Posterior vena cava (tissue), 2 donors: Measurements from ENCODE around the gene SEC24A. TPM values are rescaled to one million over a fixed set of nuclear protein-coding genes. Genes with fewer than 3 reads are reported as not detected.
"Not testable (repeated sequence)": the region's sequence is repeated elsewhere in the genome, so short reads cannot be mapped to it uniquely, and the experiment has no call there.

Experiments
- DNase-seq: peaks from one replicate; pipeline ENCODE4 v3.0.0-alpha.2; 2020; ENCODE audit warnings: low spot score
- intact Hi-C, 2 donors: fragments of 100-400 bp; cut with DNase I; formaldehyde crosslinking; loops; one replicate each; pipeline versions ENCODE4 v1.14.1 to v1.14.2; 2022 to 2023
- total RNA-seq, 2 donors: library from RNA; stranded (reverse); fragmentation: NEBNext Ultra II Directional; extraction: Animal tissue kit (Norgen Biotek cat#: 25700); gene quantifications; one replicate each; pipeline ENCODE4 v1.2.1, GENCODE V29; 2021
- donor health status: DM: yes; HTN: yes; CAD: no.
- donor health status: DM: yes; HTN: yes; CAD: no.

SEC24A gene
- total RNA-seq, 2 donors from 2014 or later: 22.2 to 27.4 TPM

GRCh38 chr5:134736173-134736812 is 87.7 kb downstream of the SEC24A start:
- intact Hi-C loops: no loop called here
- DNase-seq: no peak

GRCh38 chr5:134738133-134738962 is 89.8 kb downstream of the SEC24A start, which contains the start of gene CAMLG:
CAMLG (plus strand) TSS chr5:134738548; CDS start chr5:134738621, 73 bp downstream.
- intact Hi-C loops: no loop called here
- DNase-seq: peak; percentile 100

GRCh38 chr5:134738963-134739661 is 90.5 kb downstream of the SEC24A start:
- DNase-seq: no peak
- intact Hi-C loops: no loop called here

- DNase-seq: no peak
- intact Hi-C loops: no loop called here
These were observed 92.5 kb downstream of the SEC24A start for GRCh38 chr5:134741052-134741451.

GRCh38 chr5:134742134-134742533 is 93.5 kb downstream of the SEC24A start:
- intact Hi-C loops: no loop called here
- no peak for DNase-seq

- intact Hi-C loops: no loop called here
These were observed 100.8 kb downstream of the SEC24A start for GRCh38 chr5:134749415-134749814.

GRCh38 chr5:134758176-134758503 is 109.6 kb downstream of the SEC24A start:
- DNase-seq: no peak
- intact Hi-C loops: no loop called here

More at GRCh38 chr5:134749415-134749814, 100.8 kb downstream of the SEC24A start:
- DNase-seq: no peak

- intact Hi-C loops: no loop called here
- peak; percentile 98 for DNase-seq
These were observed 110.1 kb downstream of the SEC24A start, which contains the start of gene DDX46 for GRCh38 chr5:134758504-134759341. DDX46 (plus strand) TSS chr5:134758779; CDS start chr5:134758939, 160 bp downstream.

- DNase-seq: not testable (repeated sequence)
These were observed 119.1 kb downstream of the SEC24A start for GRCh38 chr5:134767528-134768291.

GRCh38 chr5:134769206-134769605 is 120.6 kb downstream of the SEC24A start:
- intact Hi-C loops: no loop called here
- DNase-seq: no peak

More at GRCh38 chr5:134767528-134768291, 119.1 kb downstream of the SEC24A start:
- intact Hi-C loops: not testable (repeated sequence)

- no peak for DNase-seq
- intact Hi-C loops: no loop called here
These were observed 124.0 kb downstream of the SEC24A start for GRCh38 chr5:134772461-134773125.

- intact Hi-C loops: no loop called here
- no peak for DNase-seq
These were observed 128.8 kb downstream of the SEC24A start for GRCh38 chr5:134777366-134777765.

Other genes with a start within 250 kb of the SEC24A start
- 10 to 100 TPM; 18.8 to 19.4 TPM for gene CDKN2AIPNL, start 236.9 kb upstream of the SEC24A start, total RNA-seq
- gene JADE2, start 123.1 kb upstream of the SEC24A start, total RNA-seq: 10 to 100 TPM; 38.4 to 41.1 TPM
- gene SAR1B, start 16.0 kb upstream of the SEC24A start, total RNA-seq: 10 to 100 TPM; 64.6 to 70.1 TPM
- 10 to 100 TPM; 26.5 to 31.6 TPM for gene CAMLG, start 89.8 kb downstream of the SEC24A start, total RNA-seq
- 10 to 100 TPM; 38.7 to 38.9 TPM for gene DDX46, start 110.0 kb downstream of the SEC24A start, total RNA-seq
- gene C5orf24, start 197.2 kb downstream of the SEC24A start, total RNA-seq: 10 to 100 TPM; 53.1 to 58.7 TPM
- gene TXNDC15, start 225.6 kb downstream of the SEC24A start, total RNA-seq: 100 to 1,000 TPM in 1 of 2 donors, 10 to 100 TPM in 1; 76.7 to 103 TPM